GM19328 (cell line): ENCODE data around the gene SEC24C.
"Not testable (repeated sequence)": the region's sequence is repeated elsewhere in the genome, so short reads cannot be mapped to it uniquely, and the experiment has no call there.

Source experiments
- ATAC-seq: cut with Tn5 transposase; IDR thresholded peaks from one replicate; pipeline ENCODE4 v1.9.1; 2021; ENCODE audit warnings: mild to moderate bottlenecking, moderate library complexity; ENCODE audit not compliant: unreplicated experiment

SEC24C gene

DNA sequence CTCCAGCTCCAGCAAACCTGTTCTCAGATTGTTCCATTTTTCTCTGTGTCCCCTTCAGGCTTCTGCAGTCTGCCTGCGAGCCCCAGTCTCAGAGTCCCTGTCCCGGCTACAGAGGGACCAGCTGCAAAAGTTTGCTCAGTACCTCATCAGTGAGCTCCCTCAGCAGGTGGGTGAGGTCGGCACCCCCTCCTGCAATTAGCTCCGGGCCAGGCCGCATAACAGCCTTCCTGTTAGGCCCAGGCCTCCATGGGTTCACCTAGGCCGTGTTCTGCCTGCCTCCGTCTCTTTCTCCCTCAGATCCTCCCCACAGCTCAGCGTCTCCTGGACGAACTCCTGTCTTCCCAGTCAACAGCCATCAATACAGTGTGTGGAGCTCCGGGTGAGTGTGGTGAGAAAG is 45.5 kb downstream of the SEC24C start:
- ATAC-seq: no peak

DNA sequence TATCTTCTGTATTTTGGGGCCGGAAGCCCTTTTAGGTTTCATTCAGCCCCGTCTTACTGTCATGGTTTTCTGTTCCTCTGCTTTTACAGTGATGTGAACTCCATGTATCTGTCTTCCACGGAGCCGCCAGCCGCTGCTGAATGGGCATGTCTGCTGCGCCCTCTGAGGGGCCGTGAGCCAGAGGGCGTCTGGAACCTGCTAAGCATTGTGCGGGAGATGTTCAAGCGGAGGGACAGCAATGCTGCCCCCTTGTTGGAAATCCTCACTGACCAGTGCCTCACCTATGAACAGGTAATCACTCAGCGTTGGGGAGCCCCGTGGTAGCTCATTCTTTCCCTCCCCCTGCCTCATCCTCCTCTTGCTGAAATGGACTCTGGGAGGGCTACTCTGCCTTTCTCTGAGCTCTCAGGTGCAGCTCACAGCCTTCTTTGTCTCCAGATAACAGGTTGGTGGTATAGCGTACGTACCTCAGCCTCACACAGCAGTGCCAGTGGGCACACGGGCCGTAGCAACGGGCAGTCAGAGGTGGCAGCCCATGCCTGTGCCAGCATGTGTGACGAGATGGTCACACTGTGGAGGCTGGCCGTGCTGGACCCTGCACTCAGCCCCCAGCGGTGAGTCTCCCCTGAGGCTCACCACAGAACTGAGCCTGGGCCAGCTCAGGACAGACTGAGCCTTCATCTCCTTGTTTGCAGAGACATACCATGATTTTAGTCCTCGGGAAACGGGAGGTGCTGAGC is 46.9 kb downstream of the SEC24C start:
- no peak for ATAC-seq

- ATAC-seq: no peak
These were observed 47.8 kb downstream of the SEC24C start for GRCh38 chr10:73791871-73792400.

DNA sequence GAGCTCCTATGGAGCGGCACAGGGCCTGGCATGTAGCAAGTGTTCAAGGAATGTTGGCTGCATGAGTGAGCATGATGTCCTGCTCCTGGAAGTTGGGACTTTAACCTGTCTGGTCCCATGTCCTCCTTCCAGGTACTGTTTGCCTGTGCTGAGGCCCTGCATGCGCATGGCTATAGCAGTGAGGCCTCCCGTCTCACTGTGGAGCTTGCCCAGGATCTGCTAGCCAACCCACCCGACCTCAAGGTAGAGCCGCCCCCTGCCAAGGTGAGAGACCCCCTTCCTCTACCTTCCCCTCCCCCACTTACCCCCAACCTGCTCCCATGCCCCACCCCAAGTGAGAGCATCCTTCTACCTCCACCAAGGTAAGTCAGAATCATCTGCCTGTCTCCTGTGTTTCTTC is 49.3 kb downstream of the SEC24C start:
- ATAC-seq: no peak

DNA sequence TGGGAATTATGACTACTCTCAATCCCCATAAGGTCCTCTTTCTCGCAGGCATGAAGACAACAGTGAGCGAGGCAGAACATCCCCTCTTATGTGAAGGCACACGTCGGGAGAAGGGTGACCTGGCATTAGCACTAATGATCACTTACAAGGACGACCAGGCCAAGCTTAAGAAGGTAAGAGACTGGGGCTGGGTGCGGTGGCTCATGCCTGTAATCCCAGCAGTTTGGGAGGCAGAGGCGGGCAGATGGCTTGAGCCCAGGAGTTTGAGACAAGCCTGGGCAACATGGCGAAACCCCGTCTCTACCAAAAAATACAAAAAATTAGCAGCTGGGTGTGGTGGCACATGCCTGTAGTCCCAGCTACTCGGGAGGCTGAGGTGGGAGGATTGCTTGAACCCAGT is 51.3 kb downstream of the SEC24C start:
- not testable (repeated sequence) for ATAC-seq

GRCh38 chr10:73796035-73796434 is 51.9 kb downstream of the SEC24C start:
- ATAC-seq: not testable (repeated sequence)

DNA sequence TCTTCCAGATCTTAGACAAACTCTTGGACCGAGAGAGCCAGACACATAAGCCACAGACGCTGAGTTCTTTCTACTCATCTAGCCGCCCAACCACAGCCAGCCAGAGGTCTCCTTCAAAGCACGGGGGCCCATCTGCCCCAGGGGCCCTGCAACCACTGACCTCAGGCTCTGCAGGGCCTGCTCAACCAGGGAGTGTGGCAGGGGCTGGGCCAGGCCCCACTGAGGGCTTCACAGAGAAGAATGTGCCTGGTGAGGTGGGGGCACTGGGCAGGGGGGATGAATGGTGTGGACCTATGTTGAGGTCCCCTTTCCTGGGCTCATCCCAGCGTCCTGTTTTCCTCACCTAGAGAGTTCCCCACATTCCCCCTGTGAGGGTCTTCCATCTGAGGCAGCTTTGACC is 52.6 kb downstream of the SEC24C start:
- no peak for ATAC-seq

DNA sequence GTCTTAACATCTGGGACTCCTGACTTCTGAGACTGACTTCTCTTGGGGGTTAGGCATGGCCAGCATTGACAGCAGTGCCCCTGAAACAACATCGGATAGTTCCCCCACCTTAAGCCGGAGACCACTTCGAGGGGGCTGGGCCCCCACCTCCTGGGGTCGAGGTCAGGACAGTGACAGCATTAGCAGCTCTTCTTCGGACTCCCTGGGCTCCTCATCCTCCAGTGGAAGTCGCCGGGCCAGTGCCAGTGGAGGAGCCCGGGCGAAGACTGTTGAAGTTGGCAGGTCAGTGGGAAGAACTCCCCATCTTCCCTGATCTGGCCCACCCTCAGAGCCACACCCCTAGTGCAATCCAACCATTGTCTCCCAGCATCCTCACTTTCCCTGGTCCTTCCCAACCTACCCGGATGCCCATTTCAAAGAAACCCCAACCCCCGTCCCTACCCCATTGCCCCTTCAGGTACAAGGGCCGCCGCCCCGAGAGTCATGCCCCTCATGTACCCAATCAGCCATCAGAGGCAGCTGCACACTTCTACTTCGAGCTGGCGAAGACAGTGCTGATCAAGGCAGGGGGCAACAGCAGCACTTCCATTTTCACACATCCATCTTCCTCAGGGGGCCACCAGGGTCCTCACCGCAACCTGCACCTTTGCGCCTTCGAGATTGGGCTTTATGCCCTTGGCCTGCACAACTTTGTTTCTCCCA is 53.3 kb downstream of the SEC24C start:
- no peak for ATAC-seq

DNA sequence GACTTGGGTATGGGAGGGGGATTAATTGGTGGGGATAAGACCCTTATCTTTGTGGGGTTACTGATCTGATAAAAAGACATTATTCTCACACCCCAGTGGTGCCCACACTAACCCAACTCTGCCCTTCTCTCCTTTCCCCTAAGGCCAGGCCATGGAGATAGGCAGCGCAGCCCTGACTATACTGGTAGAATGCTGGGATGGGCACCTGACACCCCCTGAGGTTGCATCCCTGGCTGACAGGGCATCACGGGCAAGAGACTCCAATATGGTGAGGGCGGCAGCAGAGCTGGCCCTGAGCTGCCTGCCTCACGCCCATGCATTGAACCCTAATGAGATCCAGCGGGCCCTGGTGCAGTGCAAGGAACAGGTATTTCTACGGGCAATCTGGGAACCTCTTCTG is 53.9 kb downstream of the SEC24C start:
- no peak for ATAC-seq

GRCh38 chr10:73798927-73799560 is 54.9 kb downstream of the SEC24C start:
- no peak for ATAC-seq

DNA sequence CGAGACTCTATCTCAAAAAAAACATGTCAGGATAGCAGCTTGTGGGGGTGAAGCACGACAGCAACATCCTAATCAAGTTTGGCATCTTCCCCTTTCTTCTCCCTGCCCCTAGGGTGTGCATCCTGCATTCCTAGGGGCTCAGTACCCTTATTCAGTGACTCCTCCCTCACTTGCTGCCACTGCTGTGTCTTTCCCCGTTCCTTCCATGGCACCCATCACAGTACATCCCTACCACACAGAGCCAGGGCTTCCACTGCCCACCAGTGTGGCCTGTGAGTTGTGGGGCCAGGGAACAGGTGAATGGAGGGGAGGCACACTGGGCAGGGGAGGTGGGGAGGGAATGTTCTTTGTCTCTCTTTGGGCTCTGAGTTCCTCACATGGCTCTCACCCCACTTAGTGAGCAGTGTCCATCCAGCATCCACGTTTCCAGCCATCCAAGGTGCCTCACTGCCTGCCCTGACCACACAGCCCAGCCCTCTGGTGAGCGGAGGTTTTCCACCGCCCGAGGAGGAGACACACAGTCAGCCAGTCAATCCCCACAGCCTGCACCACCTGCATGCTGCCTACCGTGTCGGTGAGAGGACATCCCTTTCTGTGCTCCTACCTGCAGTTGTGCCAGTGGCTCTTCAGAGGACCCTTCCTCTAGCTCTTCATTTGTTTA is 55.9 kb downstream of the SEC24C start:
- no peak for ATAC-seq

- ATAC-seq: no peak
These were observed 56.5 kb downstream of the SEC24C start for GRCh38 chr10:73800560-73801252.

DNA sequence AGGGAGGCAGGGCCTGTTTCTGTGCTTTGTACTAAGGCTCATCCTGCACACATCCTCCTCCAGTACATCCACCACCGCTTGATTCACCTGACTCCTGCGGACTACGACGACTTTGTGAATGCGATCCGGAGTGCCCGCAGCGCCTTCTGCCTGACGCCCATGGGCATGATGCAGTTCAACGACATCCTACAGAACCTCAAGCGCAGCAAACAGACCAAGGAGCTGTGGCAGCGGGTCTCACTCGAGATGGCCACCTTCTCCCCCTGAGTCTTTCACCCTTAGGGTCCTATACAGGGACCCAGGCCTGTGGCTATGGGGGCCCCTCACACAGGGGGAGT is 57.0 kb downstream of the SEC24C start:
- ATAC-seq: no peak

DNA sequence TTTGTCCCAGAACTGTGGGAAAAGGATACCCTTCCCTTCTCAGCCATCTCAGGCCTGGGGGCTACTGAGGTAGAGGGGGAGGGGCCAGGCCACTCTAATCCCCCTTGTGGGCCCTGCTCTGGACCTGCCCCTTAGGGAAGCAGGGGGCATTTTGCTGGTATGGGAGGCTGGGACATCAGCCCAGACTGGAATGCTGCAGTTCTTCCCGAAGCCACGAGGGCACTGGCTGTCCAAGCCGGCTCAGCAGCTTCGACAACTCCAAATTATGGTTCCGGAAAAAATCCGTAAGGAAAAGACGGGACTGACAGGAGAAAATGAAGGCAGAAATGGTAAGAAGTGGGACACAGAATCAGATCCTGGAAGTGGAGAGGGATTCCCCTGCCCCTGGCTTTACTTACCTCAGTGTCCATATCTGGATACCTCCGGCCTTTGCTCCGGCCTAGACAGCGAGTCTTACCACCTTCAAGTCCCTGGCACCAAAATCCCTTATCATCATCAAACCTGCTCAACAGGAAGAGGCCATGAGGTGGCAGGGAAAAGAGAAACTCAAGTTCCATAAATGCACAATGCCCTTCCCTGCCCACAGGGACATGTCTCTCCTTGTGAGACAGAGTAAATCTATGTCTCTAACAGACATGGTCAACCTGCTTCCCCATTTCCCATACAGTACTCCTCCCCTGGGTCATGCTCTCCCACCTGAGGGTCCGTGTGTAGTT is 58.3 kb downstream of the SEC24C start:
- no peak for ATAC-seq

DNA sequence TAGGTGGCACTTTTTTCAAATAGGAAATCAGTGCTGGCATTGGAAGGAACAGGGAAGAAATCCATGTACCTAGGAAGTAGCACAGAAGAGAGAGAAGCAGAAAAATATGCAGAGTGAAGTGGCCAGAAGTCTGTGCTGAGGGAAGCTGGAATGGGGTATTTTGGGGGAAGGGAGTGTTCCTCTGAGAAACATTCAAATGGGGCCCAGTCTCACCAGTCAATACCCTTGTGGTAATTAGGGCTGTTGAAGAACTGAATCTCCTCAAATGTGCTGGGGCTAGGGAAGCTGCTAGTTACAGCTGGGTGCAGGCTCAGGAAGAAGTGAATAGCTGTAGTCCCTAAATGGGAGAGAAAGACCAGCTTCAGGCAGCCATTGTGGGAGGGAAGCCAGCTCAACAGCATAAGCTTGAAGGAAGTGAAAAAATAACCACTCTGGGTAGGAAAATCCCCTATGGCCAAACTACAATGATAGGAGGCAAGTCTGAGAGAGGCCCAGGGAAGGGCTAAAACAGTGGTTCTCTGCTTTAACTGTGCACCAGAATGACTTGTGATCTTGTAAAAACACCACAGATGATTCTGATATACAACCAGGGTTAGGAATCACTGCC is 59.6 kb downstream of the SEC24C start:
- ATAC-seq: no peak

DNA sequence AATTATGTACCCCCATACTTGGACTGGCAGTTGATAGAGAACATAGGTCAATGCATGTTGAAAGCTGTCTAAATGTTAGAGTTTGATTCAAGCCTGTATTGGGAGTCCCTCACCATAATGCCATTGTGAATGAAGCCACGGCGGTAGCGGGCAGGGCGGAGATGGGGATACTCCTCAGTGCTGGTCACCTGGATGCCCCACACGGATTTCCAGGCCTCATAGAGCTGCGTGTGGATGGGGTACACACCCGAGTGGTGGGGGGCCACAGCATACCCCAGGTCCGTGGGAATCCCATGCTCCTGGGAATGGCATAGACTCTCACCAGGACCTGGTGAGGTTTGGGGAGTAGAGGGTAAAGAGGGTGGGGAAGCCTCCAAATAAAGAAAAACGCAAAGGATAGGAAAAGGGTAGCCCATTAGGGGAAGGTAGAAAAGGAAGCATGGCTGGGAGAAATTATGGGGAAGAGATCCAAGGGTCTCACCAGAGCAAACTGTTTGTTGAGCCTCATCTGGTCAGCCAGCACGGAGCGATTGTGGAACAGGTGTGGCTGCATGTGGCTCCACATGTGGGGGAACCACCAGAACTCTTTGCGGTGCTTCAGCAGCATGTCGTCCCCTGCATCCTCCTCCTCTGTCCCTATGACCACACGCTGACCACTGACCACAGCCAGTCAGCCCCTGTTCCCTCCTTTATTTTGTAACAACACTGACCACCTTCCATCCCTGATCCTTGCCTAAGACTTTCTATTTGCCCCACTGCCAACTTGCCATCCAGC is 62.2 kb downstream of the SEC24C start:
- ATAC-seq: no peak

GRCh38 chr10:73807471-73807870 is 63.3 kb downstream of the SEC24C start:
- ATAC-seq: no peak

DNA sequence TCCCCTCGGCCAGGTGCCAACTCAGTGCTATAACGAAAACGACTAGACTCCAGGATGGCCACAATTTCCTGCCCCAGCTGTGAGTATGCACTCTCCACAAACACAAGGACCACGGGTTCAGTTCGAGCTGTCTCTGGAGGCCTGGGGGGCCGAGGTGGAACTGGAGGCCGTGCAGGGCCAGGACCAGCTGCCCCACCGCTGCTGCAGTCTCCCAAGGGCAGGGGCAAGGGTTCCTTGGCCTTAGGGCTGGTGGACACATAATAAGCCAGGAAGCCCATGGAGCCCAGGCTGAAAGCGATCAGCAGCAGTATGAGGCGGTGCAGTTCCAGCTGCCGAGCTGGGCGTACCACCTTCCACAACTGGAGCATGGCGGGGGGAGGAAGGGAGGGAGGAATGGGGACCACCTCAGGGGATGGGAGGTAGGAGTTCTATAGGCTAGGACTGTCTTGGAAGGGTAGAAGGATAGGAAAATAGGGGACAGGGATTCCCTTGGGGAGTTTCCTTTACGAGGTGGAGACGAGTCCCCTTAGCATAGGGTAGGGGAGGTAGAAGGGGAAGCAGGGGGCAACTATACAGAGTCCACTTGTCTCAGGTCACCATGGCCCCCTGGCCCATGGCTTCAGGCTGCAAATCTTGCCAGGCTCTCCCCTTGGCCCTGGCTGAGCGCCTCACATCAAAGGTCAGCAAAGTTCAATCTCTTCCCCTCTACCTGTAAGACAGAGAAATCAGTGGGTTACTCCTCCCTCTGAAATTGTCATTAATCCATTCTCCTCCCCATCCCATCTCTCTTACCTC is 64.0 kb downstream of the SEC24C start:
- no peak for ATAC-seq
